Activated CD8-positive, alpha-beta T cell treated with anti-CD3 and anti-CD28 coated beads for 36 hours (primary cell): ENCODE results near the gene AGPAT2. TPM values are rescaled to one million over a fixed set of nuclear protein-coding genes. Genes with fewer than 3 reads are reported as not detected.

ENCODE experiments used
- ATAC-seq: fragments of 200-7000 bp; cut with Tn5 transposase; one replicate; pipeline ENCODE4 v1.10.0; 2021; ENCODE audit warnings: mild to moderate bottlenecking, moderate library complexity
- CTCF ChIA-PET: fragments of 350-600 bp; sonication (Branson Sonifier 250); formaldehyde crosslinking; loops from one replicate; lab custom pipeline; 2021; ENCODE audit warnings: antibody characterized with exemption; lab: Charles Lee
- POLR2A ChIA-PET: fragments of 350-600 bp; sonication (Branson Sonifier 250); formaldehyde crosslinking; loops from one replicate; lab custom pipeline; 2021; ENCODE audit warnings: antibody characterized with exemption; lab: Charles Lee
- DNase-seq: peaks from one replicate; pipeline ENCODE4 v3.0.0-alpha.2; 2020
- H3K27ac Mint-ChIP-seq: one replicate; pipeline ENCODE4 v1.8.0; 2021; ENCODE audit warnings: mild to moderate bottlenecking, mixed read lengths
- H3K27me3 Mint-ChIP-seq: one replicate; pipeline ENCODE4 v1.8.0; 2021; ENCODE audit warnings: mixed read lengths
- H3K36me3 Mint-ChIP-seq: one replicate; pipeline ENCODE4 v1.8.0; 2021; ENCODE audit warnings: low read depth, mixed read lengths
- H3K4me1 Mint-ChIP-seq: one replicate; pipeline ENCODE4 v1.8.0; 2021; ENCODE audit warnings: low read depth, mixed read lengths
- H3K4me3 Mint-ChIP-seq: one replicate; pipeline ENCODE4 v1.8.0; 2021; ENCODE audit warnings: mild to moderate bottlenecking, moderate library complexity, mixed read lengths
- H3K9me3 Mint-ChIP-seq: one replicate; pipeline ENCODE4 v1.8.0; 2021; ENCODE audit warnings: mixed read lengths
- CTCF ChIP-seq: fragments of 200-600 bp; IDR thresholded peaks from one replicate; pipeline ENCODE4 v1.8.0; 2022; ENCODE audit warnings: antibody characterized with exemption, mild to moderate bottlenecking
- intact Hi-C: fragments of 100-400 bp; cut with micrococcal nuclease; formaldehyde crosslinking; loops from one replicate; pipeline ENCODE4 v1.10.0; 2022
- total RNA-seq, 2 experiments: library from RNA; stranded (reverse); gene quantifications; one replicate each; pipeline ENCODE4 v1.2.3, GENCODE V29; 2021

The AGPAT2 gene
- total RNA-seq, 2 experiments from 2014 or later: 11.3 to 11.8 TPM

- Mint-ChIP-seq H3K4me1 (peaks cover 32% of the 10 kb centered on the region), H3K36me3 (peaks cover under 1% of the 10 kb centered on the region), H3K27ac (no peak overlapping the region), H3K27me3 (no peaks in the 10 kb centered on the region), H3K4me3 (no peak overlapping the region), H3K9me3 (no peaks in the 10 kb centered on the region)
- POLR2A ChIA-PET: interaction anchor here (0.7 kb wide), 1 partner anchor 247 kb away, joined by 3 read pairs; no protein-coding TSS in a partner anchor
- no peak for TF ChIP-seq CTCF
- CTCF ChIA-PET: no interaction called here
- ATAC-seq (no peak), DNase-seq (no peak)
- intact Hi-C loops: no loop called here
Observed at GRCh38 chr9:136732444-136733178, 45.4 kb upstream of the AGPAT2 start.

GRCh38 chr9:136729926-136730325, 42.7 kb upstream of the AGPAT2 start:
- DNase-seq (no peak), ATAC-seq (no peak)
- TF ChIP-seq CTCF: no peak
- Mint-ChIP-seq H3K27me3 (no peaks in the 10 kb centered on the region), H3K9me3 (no peaks in the 10 kb centered on the region), H3K36me3 (peaks cover 23% of the 10 kb centered on the region), H3K4me1 (peaks cover 47% of the 10 kb centered on the region), H3K27ac (no peak overlapping the region), H3K4me3 (peak overlapping the region; percentile 100)
- CTCF ChIA-PET: interaction anchor here (1.0 to 4.4 kb wide), 10 partner anchors 10 to 317 kb away, joined by 3 to 15 read pairs (median 4); partner anchors contain the start of gene LCN10
- intact Hi-C loops: no loop called here
- POLR2A ChIA-PET: interaction anchor here (0.6 to 5.6 kb wide), 7 partner anchors 11 to 384 kb away, joined by 3 to 44 read pairs (median 16); partner anchors contain the start of gene LCN10

- POLR2A ChIA-PET: interaction anchor here (1.2 to 5.6 kb wide), 13 partner anchors 9 to 65 kb away, joined by 3 to 44 read pairs (median 7); partner anchors contain the start of gene LCN6
- intact Hi-C loops: no loop called here
- Mint-ChIP-seq H3K27me3 (no peaks in the 10 kb centered on the region), H3K4me3 (peak overlapping the region; percentile 100), H3K4me1 (peaks cover 45% of the 10 kb centered on the region), H3K9me3 (no peaks in the 10 kb centered on the region), H3K27ac (no peak overlapping the region), H3K36me3 (peaks cover 29% of the 10 kb centered on the region)
- TF ChIP-seq CTCF: no peak
- ATAC-seq: peak; percentile 43
- CTCF ChIA-PET: interaction anchor here (0.7 to 4.4 kb wide), 14 partner anchors 11 to 359 kb away, joined by 3 to 15 read pairs (median 4); partner anchors contain the start of gene LCN10
- DNase-seq: peak; percentile 44
Observed at GRCh38 chr9:136729144-136729543, 41.9 kb upstream of the AGPAT2 start.

- ChIA-PET POLR2A (interaction anchor here (0.5 to 5.6 kb wide), 26 partner anchors 7 to 306 kb away, joined by 3 to 44 read pairs (median 4); partner anchors contain the start of gene LCN6), CTCF (interaction anchor here (0.7 to 4.4 kb wide), 16 partner anchors 11 to 359 kb away, joined by 3 to 15 read pairs (median 3); partner anchors contain the start of gene LCN10)
- Mint-ChIP-seq H3K4me3 (peak overlapping the region; percentile 100), H3K9me3 (no peaks in the 10 kb centered on the region), H3K27me3 (no peaks in the 10 kb centered on the region), H3K27ac (no peak overlapping the region), H3K4me1 (peaks cover 45% of the 10 kb centered on the region), H3K36me3 (peaks cover 34% of the 10 kb centered on the region)
- peak; percentile 8 for ATAC-seq
- no peak for DNase-seq
- intact Hi-C loops: no loop called here
- no peak for TF ChIP-seq CTCF
Observed at GRCh38 chr9:136728548-136729123, 41.4 kb upstream of the AGPAT2 start.
